Stomach smooth muscle (tissue), 2 donors: ENCODE results near the gene MXRA8.

ENCODE experiments used
- H3K27ac ChIP-seq: one replicate; pipeline ENCODE4 v1.7.0; 2013; ENCODE audit warnings: mild to moderate bottlenecking, low read length, inconsistent platforms
- H3K27me3 ChIP-seq, 2 donors: one replicate each; pipeline ENCODE4 v1.7.0; 2013; ENCODE audit warnings: low read length in 2 of 2; ENCODE audit not compliant: insufficient read depth in 2 of 2, control insufficient read depth in 1 of 2
- H3K36me3 ChIP-seq, 2 donors: one replicate each; pipeline ENCODE4 v1.7.0; 2013; ENCODE audit warnings: low read length in 2 of 2; ENCODE audit not compliant: control insufficient read depth in 2 of 2, insufficient read depth in 2 of 2
- H3K4me1 ChIP-seq: one replicate; pipeline ENCODE4 v1.7.0; 2013; ENCODE audit warnings: low read length; ENCODE audit not compliant: control insufficient read depth, insufficient read depth
- H3K4me3 ChIP-seq, 2 donors: one replicate each; pipeline ENCODE4 v1.7.0; 2013; ENCODE audit warnings: low read length in 2 of 2
- H3K9ac ChIP-seq, 2 donors: one replicate each; pipeline ENCODE4 v1.7.0; 2013; ENCODE audit warnings: low read length in 2 of 2, mild to moderate bottlenecking in 1 of 2
- H3K9me3 ChIP-seq, 2 donors: one replicate each; pipeline ENCODE4 v1.7.0; 2013; ENCODE audit warnings: low read length in 2 of 2; ENCODE audit not compliant: control insufficient read depth in 2 of 2
- donor health status: healthy.
- donor health status: Pancreatic carcinoma.

MXRA8 gene

DNA sequence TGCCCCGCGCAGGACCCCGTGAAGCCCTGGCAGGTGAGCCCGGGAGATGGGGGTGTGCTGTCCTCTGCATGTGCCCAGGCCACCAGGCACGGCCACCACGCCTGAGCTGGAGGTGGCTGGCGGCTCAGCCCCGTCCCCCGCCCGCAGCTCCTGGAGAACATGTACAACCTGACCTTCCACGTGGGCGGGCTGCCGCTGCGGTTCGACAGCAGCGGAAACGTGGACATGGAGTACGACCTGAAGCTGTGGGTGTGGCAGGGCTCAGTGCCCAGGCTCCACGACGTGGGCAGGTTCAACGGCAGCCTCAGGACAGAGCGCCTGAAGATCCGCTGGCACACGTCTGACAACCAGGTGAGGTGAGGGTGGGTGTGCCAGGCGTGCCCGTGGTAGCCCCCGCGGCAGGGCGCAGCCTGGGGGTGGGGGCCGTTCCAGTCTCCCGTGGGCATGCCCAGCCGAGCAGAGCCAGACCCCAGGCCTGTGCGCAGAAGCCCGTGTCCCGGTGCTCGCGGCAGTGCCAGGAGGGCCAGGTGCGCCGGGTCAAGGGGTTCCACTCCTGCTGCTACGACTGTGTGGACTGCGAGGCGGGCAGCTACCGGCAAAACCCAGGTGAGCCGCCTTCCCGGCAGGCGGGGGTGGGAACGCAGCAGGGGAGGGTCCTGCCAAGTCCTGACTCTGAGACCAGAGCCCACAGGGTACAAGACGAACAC is 25.4 kb downstream of the MXRA8 start:
- no peak overlapping the region for H3K27ac ChIP-seq
- H3K4me1 ChIP-seq: no peaks in the 10 kb centered on the region
- H3K4me3 ChIP-seq: no peak overlapping the region
- peaks cover 3 to 9% of the 10 kb centered on the region in 2 donors for H3K36me3 ChIP-seq
- no peaks in the 10 kb centered on the region for H3K9me3 ChIP-seq
- no peaks in the 10 kb centered on the region for H3K27me3 ChIP-seq
- H3K9ac ChIP-seq: no peak overlapping the region

- peaks cover 6 to 10% of the 10 kb centered on the region in 2 donors for H3K36me3 ChIP-seq
- no peaks in the 10 kb centered on the region for H3K27me3 ChIP-seq
- no peak overlapping the region for H3K9ac ChIP-seq
- no peaks in the 10 kb centered on the region for H3K4me1 ChIP-seq
- H3K4me3 ChIP-seq: no peak overlapping the region
- H3K27ac ChIP-seq: no peak overlapping the region
- no peaks in the 10 kb centered on the region for H3K9me3 ChIP-seq
These were observed 26.2 kb downstream of the MXRA8 start for GRCh38 chr1:1332031-1332755.

DNA sequence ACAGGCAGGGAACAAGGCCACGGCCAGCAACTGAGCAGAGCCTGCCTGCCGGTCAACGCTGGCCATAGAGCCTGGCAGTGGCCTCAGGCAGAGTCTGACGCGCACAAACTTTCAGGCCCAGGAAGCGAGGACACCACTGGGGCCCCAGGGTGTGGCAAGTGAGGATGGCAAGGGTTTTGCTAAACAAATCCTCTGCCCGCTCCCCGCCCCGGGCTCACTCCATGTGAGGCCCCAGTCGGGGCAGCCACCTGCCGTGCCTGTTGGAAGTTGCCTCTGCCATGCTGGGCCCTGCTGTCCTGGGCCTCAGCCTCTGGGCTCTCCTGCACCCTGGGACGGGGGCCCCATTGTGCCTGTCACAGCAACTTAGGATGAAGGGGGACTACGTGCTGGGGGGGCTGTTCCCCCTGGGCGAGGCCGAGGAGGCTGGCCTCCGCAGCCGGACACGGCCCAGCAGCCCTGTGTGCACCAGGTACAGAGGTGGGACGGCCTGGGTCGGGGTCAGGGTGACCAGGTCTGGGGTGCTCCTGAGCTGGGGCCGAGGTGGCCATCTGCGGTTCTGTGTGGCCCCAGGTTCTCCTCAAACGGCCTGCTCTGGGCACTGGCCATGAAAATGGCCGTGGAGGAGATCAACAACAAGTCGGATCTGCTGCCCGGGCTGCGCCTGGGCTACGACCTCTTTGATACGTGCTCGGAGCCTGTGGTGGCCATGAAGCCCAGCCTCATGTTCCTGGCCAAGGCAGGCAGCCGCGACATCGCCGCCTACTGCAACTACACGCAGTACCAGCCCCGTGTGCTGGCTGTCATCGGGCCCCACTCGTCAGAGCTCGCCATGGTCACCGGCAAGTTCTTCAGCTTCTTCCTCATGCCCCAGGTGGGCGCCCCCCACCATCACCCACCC is 27.0 kb downstream of the MXRA8 start, which contains the start of gene TAS1R3:
TSS of gene TAS1R3 (plus strand) at position 213 of the 898 bp plus-strand sequence. CDS start at position 279, 66 bp downstream.
- peaks cover 6% of the 10 kb centered on the region for H3K4me1 ChIP-seq
- peaks cover 6 to 12% of the 10 kb centered on the region in 2 donors for H3K36me3 ChIP-seq
- H3K9me3 ChIP-seq: no peaks in the 10 kb centered on the region
- no peak within 1 kb of the TSS for H3K4me3 ChIP-seq
- no peaks in the 10 kb centered on the region for H3K27me3 ChIP-seq
- no peak within 1 kb of the TSS for H3K9ac ChIP-seq
- H3K27ac ChIP-seq: no peak within 1 kb of the TSS

DNA sequence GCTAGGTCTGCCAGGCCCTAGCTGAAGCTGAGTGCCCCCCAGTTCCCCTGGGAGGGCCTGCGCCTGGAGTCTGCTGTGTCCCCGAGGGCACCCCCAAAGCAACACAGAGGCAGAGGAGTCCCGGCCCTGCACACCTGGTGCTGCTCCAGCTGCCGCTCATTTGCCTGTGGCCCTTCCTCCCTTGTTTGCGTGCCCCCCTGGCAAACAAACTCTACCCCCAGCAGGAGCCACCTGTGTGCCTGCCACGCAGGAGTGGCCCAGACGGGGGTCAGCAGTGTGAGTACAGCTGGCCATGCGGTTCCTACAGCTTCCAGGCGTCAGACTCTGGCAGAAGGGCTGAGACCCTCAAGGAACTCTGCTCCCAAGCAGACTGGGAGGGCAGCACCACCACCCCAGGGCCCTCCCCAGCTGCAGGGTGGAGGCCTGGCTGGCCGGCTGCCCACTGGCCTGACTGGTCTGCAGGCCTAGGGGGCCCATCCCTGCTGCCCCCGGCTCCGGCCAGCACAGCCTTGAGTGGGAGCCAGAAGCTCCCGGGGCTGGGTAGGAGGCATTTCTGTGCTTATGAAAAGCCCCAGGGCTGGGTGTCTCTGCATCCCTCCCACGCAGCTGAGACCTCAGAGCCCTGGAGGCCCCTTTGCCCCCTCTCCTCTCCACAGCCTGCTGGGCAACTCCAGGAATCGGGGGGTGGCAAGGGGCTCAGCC is 27.8 kb downstream of the MXRA8 start:
- Histone ChIP-seq H3K27ac (no peak overlapping the region), H3K27me3 (no peaks in the 10 kb centered on the region), H3K4me1 (peaks cover 14% of the 10 kb centered on the region), H3K9ac (no peak overlapping the region), H3K9me3 (no peaks in the 10 kb centered on the region), H3K4me3 (no peak overlapping the region), H3K36me3 (peaks cover 6 to 12% of the 10 kb centered on the region in 2 donors)

- no peak overlapping the region for H3K9ac ChIP-seq
- H3K4me1 ChIP-seq: peaks cover 21% of the 10 kb centered on the region
- no peaks in the 10 kb centered on the region for H3K27me3 ChIP-seq
- no peak overlapping the region for H3K27ac ChIP-seq
- H3K36me3 ChIP-seq: peaks cover 6 to 12% of the 10 kb centered on the region in 2 donors
- no peaks in the 10 kb centered on the region for H3K9me3 ChIP-seq
- no peak overlapping the region for H3K4me3 ChIP-seq
These were observed 28.8 kb downstream of the MXRA8 start for GRCh38 chr1:1329304-1330210.

GRCh38 chr1:1328254-1328653 is 30.1 kb downstream of the MXRA8 start:
- no peak overlapping the region for H3K4me3 ChIP-seq
- H3K9me3 ChIP-seq: no peaks in the 10 kb centered on the region
- peaks cover 26% of the 10 kb centered on the region for H3K4me1 ChIP-seq
- no peak overlapping the region for H3K27ac ChIP-seq
- H3K9ac ChIP-seq: no peak overlapping the region
- no peaks in the 10 kb centered on the region for H3K27me3 ChIP-seq
- peaks cover 6 to 12% of the 10 kb centered on the region in 2 donors for H3K36me3 ChIP-seq

- peaks cover 32% of the 10 kb centered on the region for H3K4me1 ChIP-seq
- no peaks in the 10 kb centered on the region for H3K9me3 ChIP-seq
- peaks cover 6 to 12% of the 10 kb centered on the region in 2 donors for H3K36me3 ChIP-seq
- no peak overlapping the region for H3K27ac ChIP-seq
- no peak overlapping the region for H3K9ac ChIP-seq
- no peaks in the 10 kb centered on the region for H3K27me3 ChIP-seq
- H3K4me3 ChIP-seq: no peak overlapping the region
These were observed 31.1 kb downstream of the MXRA8 start for GRCh38 chr1:1327291-1327690.

GRCh38 chr1:1326075-1326605 is 32.2 kb downstream of the MXRA8 start:
- no peaks in the 10 kb centered on the region for H3K27me3 ChIP-seq
- H3K27ac ChIP-seq: no peak overlapping the region
- no peaks in the 10 kb centered on the region for H3K9me3 ChIP-seq
- peaks cover 6 to 12% of the 10 kb centered on the region in 2 donors for H3K36me3 ChIP-seq
- peak overlapping the region in 1 of 2 donors; percentile 83 for H3K4me3 ChIP-seq
- H3K9ac ChIP-seq: peak overlapping the region in 1 of 2 donors; percentile 28
- peaks cover 40% of the 10 kb centered on the region for H3K4me1 ChIP-seq

DNA sequence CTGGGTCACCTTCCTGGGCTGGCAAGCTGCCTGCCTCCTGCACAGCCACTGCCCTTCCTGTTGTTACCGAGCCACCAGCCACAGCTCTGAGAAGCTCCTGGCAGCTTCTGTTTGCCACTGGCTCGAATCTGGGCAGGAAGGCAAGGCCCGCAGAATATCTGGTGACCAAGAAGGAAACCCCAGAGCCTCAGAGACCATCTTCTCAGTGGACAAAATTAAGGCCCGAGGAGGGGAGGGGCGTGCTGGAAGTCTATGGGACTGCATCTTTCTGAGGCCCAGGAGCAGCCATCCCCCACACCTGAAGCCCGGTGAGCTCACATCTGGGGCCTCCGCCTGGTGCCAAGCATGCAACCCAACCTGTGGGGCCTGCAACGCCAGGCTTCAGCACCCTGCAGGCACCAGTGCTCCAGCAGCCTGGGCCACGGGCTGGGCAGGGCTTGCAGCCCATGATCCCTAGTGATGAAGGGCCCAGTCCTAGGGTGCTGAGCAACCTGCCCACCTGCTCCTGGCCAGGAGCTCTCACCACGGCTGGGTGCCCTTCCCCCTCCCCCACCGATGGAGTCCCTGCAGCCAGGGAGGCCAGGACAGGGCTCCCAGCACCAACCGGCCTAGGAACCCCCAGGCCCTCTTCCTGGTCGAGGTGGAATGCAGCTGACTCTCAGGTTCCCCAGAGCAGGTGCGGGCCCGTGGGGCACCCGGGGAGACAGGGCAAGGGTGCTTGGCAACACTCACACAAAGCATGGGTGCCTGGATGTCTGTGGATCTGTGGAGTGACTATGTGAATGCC is 32.9 kb downstream of the MXRA8 start:
- peaks cover 6 to 12% of the 10 kb centered on the region in 2 donors for H3K36me3 ChIP-seq

More for the DNA sequence above, 32.9 kb downstream of the MXRA8 start:
- peaks cover 47% of the 10 kb centered on the region for H3K4me1 ChIP-seq
- peak overlapping the region; percentile 68 to 83 for H3K4me3 ChIP-seq
- peak overlapping the region; percentile 83 to 84 for H3K9ac ChIP-seq
- H3K9me3 ChIP-seq: no peaks in the 10 kb centered on the region
- H3K27me3 ChIP-seq: no peaks in the 10 kb centered on the region
- H3K27ac ChIP-seq: peak overlapping the region; percentile 55
